HG03135 (cell line): Measurements from ENCODE around the gene CBLIF.
"Not testable (repeated sequence)": the region's sequence is repeated elsewhere in the genome, so short reads cannot be mapped to it uniquely, and the experiment has no call there.

Experiments used
- ATAC-seq: cut with Tn5 transposase; IDR thresholded peaks from one replicate; pipeline ENCODE4 v1.9.1; 2021; ENCODE audit warnings: mild to moderate bottlenecking, moderate library complexity; ENCODE audit not compliant: unreplicated experiment

CBLIF gene

DNA sequence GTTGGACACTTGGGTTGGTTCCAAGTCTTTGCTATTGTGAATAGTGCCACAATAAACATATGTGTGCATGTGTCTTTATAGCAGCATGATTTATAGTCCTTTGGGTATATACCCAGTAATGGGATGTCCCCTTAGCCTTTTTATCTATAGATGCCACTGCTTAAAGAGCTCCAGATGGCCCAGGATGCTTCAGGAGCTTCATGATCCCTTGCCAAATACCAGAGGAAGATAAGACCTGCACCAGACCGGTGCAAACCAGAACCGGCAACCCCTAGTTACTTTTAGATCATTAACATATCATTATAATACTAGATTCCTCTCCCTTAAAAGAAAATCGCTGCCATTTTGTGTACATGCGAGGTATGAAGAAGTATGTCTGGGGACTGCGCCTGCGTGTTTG is 3.1 kb upstream of the CBLIF start:
- ATAC-seq = not testable (repeated sequence)

DNA sequence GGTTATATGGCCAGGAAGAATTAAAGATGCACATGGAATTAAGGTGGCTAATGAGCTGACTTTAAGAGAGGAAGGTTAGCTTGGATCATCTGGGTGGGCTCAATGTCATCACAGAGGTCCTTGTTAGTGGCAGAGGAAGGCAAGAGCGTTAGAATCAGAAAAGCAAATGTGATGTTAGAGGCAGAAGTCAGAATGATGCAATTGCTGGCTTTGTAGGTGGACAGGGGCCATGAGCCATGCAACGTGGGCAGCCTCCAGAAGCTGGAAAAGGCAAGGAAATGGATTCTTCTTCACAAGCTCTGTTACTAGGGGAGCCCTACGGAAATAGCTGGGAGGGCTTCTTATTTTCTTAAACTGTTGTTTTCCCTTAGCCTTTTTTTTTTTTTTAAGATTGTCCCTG is 2.3 kb upstream of the CBLIF start:
- ATAC-seq = no peak

DNA sequence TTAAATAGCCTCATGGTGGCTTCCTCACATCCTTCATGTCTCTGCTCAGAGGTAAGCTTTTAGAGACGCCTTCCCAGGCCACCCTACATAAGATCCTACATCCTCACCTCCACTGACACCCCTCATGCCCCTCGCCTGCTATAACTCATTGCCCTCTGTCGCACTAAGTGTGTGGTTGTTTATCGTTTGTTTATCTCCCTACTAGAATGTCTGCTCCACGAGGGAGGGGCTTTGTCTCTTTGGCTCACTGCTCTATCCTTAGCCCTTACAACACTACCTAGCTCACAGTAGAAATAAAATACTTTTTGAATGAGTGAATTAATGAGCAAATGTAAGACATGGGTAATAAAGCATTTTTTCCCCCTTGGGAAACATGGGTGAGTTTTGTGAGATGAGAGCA is 1.3 kb upstream of the CBLIF start:
- no peak for ATAC-seq

DNA sequence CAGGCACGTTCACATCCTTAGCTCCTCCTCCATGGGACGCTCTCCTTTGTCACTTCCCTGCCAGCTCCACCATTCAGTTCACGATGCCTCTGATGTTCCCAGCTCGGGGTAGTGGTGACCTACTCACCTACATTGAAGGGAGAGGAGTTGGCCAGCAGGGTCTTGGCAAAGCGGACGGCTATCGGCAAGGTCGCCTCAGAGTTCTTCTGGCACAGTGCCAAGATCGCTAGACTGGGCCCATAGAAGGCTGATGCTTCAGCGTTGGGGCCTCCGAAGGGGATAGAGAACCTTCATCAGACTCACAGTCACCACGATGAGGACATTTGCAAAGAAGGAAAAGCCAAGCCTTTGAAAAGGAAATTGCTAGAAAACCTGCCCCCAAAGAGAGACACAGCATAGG is 3.0 kb downstream of the CBLIF start:
- ATAC-seq = no peak

DNA sequence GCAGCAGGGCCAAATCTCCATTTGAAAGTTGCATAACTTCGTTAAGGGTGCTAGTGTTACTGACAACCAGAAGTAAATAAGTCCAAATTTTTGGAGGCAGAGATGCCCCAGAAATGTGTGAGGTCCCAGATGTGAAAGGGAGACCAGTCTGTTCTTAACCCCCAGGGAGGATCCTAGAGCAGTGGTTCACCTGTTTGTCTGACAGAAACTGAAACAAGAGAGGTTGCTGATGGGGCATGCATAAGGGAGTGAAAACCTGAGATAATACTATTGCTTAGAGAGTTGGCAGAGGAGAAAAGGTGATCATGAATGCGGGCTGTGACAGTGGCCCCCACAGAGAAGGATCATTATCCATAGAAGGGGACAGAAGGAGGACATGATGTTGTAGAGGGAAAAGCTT is 3.8 kb downstream of the CBLIF start:
- no peak for ATAC-seq

DNA sequence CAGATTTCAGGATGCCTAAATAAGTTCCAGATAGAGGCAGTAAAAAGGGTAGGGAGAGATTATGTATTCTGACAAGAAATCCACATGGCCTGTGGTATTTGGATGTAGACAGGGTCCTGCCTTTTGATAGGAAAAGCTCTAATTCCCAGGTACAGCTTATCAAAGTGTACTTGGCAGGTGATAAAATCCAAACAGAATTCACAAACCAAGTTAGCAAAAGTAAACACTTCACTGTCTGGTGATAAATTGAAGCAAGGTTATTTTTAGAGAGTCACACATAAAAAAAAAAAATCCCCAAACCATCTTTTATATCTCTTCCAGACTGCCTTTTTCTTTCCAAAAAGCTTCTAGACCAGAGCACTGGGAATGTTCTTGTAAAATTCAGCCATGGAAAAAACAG is 5.7 kb downstream of the CBLIF start:
- no peak for ATAC-seq

DNA sequence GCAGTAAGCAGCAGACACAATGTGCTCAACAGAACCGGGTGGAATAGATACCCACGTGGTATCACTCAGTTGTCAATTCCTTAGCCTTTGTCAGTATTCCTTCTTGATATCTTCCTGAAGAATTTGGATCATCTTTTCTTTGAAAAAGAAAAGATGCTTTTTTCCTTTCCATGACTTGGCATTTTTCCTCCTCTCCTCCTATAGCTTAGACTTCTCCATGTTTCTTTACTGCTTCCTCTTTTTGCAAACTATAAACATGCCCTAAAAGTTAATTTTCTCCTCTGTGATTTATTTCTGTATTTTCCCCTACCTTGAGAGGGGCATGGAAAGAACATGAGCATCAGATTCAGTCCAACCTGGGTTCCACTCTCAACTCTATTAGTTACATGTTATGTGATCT is 11.7 kb downstream of the CBLIF start:
- ATAC-seq = no peak

DNA sequence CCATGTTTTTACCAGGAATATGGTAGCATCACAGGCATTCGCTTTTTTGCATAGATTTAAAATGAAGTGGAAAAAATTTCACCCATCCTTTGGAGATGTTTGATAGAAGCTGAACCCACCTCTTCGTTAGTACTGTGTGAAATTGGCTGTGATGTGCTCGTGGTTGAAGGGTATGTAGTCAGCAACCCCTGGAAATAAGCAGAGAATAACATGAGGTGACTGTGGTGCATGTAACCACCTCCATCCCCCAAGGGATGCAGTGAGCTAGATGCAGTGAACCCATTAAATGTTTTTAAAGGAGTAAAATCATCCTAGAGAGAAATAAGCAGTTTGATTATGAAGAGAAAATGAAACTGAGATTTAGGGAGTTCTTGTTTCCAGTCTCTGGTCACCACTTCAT is 15.9 kb downstream of the CBLIF start:
- no peak for ATAC-seq

DNA sequence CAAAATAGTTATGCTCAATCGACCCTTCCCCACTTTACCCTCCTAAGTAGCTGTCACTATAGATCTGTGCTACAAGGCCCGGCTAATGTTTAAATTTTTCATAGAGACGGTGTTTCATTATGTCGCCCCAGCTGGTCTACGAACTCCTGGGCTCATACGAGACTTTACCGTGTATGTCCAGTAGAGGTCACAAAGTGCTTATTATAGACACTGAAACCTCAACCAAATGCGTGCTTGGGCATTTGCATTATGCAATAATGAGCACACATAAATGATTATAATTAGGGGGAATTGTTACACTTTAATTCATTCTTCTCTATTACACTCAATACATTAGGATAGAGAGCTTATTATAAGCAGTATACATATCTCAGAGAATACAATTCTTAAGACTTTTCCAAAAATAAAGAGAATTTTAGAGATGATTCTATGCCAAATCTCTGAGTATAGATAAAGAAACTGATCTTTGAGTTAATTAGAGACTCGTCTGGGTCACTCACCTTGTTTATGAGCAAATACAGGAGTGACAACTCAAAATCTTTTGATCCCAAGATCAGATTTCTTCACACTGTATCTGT is 22.2 kb downstream of the CBLIF start:
- peak; percentile 86 for ATAC-seq

DNA sequence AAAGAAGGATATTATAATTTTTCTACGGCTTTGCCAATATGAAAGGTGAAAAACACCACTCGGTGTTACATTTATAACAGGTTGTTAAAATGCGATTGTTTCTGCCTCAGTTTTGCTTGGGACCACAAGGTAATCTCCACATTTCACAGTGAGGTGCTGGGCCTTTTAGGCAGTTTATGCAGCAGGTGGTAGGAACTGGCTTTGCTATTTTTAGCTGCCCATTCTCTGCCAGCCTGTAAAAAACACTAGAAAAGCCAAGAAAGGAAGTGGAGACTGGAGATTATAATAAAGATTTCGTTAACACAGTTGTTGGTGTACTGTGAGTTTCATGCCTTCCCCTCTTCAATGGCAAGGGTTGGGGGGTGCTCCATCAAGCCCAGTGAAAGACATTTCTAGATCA is 26.7 kb downstream of the CBLIF start:
- ATAC-seq = no peak

DNA sequence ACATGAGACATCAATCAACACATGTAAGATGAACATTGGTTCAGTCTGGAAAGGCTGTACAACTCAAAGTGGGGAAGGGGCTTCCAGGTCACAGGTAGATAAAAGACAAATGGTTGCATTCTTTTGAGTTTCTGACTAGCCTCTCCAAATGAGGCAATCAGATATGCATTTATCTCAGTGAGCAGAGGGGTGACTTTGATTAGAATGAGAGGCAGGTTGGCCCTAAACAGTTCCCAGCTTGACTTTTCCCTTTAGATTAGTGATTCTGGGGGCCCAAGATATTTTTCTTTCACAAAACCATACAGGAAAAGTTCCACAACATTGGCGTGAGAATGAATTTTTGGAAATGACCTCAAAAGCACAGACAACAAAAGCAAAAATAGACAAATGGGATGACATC is 28.9 kb downstream of the CBLIF start:
- ATAC-seq = not testable (repeated sequence)

DNA sequence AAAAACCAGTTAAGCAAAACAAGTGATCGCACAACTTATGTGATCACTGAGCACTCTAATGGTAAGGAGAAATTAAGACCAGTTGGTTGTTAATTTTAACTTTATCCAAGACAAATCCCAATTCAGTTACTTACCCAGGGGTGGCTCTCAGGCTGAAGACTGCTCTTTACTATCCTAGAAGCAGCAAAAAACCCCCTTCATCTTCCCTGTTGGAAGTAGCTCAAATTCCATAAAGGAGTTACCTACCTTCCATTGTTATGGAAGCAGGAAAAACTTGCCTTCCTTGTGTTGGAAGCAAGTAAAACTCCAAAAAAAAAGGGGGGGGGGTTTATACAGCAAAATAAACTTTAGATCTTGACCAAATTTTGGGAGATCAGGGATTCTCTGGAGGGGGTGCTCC is 29.5 kb downstream of the CBLIF start:
- no peak for ATAC-seq

DNA sequence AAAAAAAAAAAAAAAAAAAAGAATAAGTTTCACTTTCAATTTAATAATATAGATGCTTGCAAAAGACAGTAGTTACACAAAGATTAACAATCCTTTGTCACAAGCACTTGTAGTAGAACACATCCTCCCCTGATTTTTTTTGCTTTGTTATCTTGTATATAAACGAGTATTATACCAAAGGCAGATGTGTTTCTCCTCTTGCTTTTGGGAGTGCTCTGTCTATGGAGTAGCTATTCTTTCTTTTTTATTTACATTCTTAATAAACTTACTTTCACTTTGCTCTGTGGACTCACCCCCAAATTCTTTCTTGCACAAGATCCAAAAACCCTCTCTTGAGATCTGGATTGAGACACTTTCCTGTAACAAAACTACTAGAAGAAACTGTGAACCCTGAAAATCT is 31.3 kb downstream of the CBLIF start:
- ATAC-seq = no peak

DNA sequence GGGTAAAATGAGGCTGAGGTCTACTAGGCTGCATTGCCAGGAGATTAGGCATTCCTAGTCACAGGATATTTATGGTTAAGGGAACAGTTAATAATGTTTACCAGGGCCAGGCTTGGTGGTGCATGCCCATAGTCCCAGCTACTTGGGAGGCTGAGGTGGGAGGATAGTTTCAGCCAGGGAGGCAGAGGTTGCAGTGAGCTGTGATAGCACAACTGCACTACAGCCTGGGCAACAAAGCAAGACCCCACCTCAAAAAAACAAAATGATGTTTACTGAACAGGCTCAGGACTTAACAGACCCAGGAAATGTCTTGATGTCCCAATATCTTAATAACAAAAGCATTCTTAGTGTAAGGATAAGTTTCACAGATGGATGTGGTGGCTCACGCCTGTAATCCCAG is 31.9 kb downstream of the CBLIF start:
- no peak for ATAC-seq

DNA sequence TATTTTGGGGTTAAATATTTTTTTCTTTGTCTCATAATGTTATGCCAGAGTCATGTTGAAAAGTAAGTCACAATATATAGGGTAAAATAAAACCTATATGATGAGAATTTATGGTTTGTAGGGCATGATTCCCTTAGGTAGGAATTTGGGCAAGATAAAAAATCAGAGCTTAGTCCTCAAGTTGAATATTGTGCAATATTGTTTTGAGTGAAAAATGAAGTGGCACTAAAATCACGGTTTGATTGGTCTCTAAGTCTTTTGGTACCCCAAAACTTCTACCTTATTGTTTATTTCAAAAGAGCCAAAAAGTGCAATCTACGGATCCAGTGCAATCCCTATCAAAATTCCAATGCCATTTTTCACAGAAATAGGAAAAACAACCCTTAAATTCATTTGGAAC is 33.1 kb downstream of the CBLIF start:
- ATAC-seq = no peak

DNA sequence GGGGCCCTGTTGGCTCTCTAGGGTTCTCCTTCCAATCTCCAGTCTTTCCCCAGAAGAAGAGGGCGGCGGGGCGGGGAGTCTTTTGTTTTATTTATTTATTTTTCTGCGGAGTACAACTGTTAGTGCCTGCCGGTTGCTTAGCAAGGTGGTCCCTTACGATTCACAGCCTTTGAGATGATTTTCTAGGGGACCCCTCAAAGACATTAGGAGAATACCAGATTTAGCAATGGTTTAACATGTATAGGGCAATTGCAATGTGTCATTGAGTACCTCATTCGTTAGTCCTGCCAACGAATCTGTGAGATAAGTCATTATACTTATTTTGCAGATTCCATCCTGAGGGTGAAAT is 34.4 kb downstream of the CBLIF start:
- peak; percentile 2 for ATAC-seq

DNA sequence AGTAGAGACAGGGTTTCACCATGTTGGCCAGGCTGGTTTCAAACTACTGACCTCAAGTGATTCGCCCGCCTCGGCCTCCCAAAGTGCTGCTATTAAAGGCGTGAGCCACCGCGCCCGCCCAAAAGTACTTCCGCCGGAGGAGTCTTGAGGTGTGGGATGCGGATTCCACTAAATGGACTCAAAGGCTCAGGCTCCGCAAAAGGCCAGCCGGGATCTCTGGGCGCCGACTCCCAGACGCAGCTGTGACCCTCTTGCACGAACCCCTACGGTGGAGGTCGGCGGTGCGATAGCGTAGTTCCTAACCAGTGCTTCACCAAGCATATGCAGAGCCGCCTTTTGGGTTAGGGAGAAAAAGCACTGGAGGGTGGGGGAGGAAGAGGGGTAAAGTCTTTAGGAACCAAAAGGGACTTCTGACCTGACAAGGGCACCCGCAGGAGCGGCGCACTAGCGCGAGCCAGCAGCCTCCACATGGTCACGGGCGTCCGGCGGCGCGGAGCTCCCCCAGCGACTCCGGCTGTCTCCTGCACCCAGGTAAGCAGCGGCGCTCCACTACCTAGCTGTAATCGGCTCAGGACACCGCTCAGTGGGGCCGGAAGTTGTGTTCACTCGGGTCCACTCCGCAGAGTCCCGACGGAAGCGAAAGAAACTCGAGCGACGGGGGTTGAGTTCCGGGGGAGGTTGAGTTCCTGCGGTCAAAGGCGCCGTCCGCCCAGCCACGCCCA is 34.9 kb downstream of the CBLIF start, which contains the start of gene MRPL16:
TSS of gene MRPL16 (minus strand) at position 590 of the 722 bp plus-strand sequence. CDS start at position 470, 120 bp downstream.
- peak; percentile 98 for ATAC-seq

DNA sequence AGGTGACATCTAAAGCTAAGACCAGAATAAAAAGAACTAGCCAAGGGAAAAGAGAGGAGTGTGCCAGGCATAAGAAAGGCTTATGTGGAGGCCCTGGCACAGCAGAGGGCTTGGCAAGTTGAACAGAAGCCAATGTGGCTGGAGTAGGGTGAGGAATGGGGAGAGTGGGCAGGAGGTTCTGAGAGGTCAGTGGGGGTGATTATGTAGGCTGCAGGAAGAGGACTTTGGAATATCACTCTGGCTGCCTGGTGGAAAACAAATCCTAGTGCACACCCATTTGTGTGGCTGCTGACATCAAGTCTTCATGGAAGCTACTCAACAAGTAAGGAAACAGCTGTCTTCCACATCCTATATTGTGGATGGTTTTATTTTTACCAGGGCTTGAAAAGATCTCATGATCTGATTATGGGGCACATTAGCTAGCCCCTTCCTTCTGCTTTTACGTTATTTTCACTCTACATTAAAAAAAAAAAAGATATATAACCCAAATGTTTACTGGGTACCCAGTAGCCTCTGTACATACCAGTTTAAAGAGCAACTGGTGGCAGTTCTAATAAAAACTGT is 38.2 kb downstream of the CBLIF start:
- ATAC-seq = no peak

DNA sequence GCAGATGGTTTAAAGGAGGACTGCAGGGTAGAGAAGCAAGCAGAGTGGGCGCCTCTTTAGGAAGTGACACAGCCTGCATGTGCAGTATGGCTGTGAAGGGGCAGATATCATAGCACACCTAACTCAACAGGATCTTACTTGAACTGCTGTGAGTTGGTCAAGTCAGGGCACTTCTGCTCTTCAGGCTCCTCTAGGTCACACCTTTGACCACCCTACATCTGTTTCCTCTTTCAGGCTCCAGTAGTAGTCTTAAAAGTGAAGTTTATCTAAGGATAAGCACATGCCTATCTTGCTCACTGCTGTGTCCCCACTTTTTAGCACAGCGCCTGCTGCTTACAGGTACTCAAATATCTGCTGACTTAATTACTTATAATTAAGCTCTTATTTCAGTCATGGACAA is 41.2 kb downstream of the CBLIF start:
- no peak for ATAC-seq

DNA sequence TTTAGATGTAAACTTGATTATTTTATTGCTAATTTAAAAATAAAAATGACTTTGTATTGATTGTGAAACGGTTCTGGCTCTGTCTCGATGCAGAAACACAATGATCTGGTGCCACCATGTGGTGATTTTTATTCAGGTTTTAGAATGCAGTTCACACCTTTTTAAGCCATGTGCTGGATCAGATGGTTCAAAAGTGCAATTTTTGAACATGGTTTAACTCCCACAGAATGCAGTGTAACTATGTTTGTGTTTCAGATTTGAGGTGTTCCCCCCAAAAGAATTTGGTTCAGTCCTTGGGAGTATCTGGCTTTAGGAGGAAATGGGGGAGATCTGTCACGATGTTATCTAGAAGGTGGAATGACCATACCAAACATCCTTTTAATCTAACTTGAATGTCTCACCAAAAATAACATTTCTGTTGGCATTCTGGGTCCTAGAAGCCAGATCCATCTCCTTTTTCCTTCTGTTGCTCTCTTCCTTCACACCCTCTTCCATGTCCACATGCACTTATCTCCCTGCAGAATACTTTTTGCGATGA is 42.6 kb downstream of the CBLIF start:
- no peak for ATAC-seq

DNA sequence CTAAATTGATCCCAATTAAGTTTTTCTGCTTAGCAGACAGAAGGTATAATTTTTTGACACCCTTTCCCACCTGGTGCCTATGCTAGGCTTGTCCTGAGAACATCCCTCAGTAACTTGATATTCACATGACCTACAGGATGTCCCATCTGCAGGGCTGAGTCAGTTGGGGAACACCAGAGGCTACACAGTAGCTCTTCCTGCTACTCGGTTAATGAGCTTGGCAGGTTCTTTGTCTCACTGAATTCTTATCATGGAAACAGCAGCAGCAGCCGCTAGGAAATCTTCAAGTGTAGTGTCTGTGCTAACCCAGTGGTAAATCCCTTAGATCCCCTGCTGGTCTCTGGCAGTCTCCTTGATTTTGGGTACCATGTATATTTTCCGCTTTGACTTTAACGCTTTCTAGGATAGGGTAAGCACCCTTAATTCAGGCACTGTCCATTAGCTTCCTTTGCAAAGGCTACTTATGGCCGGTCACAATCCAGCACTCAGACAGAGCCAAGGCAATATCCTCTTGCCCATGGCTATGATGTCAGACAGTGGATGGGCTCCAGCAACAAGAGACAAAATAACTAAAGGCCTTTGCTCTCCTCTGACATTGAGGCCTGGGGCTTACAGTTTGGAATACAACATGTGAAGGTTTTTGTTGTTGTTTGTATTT is 43.2 kb downstream of the CBLIF start:
- ATAC-seq = no peak

DNA sequence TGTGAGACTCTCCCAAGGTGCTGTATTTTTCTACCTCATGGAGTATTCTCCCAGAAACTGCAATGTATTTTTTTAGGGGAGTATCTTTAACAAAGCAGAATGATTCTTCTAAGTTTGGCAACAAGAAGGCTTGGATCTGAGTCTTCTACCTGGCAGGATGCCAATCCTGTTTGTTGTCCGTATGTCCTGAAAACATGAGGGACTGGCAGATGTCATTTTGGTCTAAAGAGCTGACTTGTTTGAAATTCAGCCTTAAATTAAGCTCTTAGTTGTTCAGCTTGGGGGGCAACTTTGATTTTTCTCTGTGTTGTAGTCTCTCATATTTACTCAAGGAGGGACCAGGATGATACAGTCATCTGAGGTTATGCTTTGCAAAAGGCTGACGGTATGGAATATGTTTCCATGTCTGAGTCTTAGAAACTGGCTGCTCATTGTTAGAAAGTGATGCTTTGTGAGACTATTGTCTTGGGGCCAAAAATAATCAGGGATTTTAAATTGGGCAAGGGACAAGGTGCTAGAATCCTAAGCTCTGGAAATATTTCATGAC is 44.1 kb downstream of the CBLIF start:
- no peak for ATAC-seq
